NCI-H1417 treated with DMSO at 0.1 percent for 48 hours (cell line): Measurements from ENCODE around the gene GLUD1.
"Not testable (repeated sequence)": the region's sequence is repeated elsewhere in the genome, so short reads cannot be mapped to it uniquely, and the experiment has no call there.

Experiments
- DNase-seq: peaks from one replicate; lab custom pipeline; 2025; lab: John Stamatoyannopoulos, UW

GLUD1 gene

DNA sequence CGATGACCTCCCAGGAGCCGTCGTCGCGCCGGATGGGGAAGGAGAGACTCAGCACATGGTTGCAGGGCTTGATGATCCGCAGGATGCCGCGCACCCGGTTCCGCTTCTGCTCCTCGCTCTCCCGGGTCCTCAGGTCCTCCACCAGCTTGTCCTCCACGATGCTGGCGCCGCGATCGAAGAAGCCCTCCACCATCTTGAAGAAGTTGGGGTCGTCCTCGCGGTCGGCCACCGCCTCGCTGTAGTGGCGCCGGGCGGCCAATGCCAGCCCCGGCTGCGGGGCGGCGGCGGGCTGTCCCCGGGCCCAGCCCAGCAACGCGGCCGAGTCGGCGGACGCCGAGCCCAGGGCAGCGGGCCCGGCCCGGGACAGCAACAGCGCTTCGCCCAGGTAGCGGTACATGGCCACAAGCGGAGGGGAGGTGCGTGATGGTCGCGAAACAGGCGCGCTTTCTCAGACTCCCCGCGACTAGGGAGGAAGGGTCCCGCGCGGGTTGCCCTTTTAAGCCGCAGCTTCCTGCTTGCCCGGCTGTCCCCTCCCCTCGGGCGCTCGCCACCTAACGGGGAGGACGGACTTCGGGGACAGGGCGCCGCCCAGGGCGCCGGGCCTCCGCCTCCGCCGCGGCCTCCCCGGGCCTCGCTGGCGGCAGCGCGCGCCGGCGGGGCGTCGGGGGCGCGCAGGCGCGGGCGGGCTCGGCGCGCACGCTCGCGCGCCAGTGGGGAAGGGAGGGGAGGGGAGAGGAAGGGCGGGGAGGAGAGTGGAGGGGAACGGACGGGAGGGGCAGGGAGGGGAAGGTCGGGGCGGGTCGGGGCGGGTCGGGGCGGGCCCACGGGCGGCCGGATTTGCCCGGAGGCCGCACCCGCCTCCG is at the start of gene GLUD1, which contains the start of gene SHLD2:
Gene GLUD1 (minus strand): TSS at position 471 of the 863 bp plus-strand sequence. CDS start 74 bp downstream, at position 397.
Gene SHLD2 (plus strand): TSS at position 834 of the 863 bp plus-strand sequence. CDS start 56,149 bp downstream, outside the sequence.
- no peak for DNase-seq

DNA sequence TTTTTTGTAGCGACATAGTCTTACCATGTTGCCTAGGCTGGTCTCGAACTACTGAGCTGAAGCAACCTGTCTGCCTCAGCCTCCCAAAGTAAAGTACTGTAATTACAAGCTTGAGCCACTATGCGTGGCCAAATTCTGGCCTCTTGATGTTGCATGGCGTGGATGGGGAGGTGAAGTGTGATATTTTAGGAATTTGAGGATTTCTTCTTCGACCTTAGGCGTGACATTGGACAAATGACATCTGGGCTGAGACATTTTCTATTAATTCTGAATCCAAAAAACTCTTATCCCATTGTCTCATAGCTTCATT is 48.4 kb upstream of the GLUD1 start:
- DNase-seq, result not testable (repeated sequence)

DNA sequence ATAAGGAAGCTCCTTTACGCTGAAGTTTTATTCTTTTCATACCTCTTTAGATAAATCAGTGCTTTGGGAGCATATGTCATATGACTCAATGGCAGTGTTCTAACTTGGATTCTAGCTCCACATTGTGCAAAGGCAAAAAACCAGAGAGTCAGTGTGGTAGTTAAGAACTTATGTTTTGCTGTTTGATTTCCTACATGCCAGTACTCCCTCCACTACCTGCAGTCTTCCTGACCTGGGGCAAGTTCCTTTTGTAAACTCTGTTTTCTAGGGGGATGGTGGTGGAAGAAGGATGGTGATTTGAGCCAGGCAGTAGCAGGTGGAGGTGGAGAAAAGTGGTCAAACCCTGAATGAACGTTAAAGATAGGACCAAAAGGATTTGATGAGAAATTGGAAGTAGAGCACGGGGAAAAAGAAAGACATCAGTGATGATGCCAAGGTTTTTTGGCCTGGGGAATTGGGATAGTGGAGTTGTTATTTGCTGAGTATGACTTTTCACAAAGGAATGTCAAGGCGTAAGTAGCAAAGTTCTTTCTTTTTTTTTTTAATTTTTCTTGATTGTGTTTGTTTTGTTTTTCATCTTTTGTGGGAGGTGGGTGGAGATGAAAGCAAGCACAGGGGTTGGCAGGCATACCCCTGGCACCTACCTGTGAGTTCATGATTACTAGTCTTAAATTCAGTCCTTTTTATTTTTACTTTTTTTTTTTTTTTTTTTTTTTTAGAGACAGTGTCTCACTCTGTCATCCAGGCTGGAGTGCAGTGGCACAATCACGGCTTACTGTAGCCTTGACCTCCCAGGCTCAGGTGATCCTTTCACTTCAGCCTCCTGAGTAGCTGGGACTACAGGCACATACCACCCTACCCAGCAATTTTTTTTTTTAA is 47.8 kb upstream of the GLUD1 start:
- not testable (repeated sequence) for DNase-seq

DNA sequence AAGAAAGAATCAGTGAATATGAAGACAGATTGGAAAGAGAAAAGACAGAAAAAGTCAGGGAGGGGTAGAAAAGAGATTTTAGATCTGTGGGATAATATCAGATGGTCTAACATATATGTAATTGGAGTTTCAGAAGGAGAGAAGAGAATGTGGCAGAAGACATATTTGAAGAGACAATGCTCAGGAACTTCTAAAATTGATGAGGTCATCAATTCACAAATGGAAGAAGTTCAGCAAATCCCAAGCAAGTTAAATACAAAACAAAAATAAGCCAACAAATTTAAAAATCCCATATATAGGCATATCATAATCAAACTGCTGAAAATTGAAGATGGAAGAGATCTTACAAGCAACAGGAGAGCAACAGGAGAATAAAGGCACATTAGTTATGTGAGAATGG is 42.8 kb upstream of the GLUD1 start:
- not testable (repeated sequence) for DNase-seq

DNA sequence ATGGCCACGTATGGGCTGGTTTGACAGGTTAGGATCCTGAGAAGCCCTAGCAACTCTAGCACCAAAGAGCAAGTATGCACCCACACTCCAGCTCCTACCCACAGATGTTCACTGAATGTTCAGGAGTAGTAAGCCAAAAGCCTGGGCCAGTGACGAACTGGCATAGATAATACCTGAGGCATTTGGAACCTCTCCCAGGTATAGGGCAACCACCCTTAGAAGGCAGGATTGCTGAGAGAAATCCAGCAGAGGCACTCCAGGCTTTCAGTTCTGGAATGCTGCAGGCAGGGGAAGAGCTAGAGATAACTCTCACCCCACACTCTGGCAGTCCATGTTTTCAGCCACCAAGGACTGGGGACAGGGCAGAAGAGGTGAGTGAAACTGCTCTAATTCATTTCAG is 39.8 kb upstream of the GLUD1 start:
- not testable (repeated sequence) for DNase-seq

DNA sequence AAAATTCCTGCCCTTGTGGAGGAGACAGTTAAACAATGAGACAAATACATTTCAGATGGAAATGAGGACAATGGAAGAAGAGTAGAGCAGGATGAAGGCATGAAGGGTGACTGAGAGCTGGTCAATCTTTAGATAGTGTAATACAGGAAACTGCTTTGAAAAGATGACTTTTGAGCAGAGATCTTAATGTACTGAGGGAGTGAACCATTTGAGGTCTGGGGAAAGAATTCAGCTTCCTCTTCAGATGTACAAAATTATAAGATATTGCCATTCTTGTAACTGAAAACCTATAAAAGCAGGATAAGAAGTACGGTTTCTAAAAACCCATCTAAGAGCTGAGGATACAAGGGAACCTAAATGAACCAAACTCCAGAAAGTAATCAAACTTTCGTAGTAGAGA is 39.3 kb upstream of the GLUD1 start:
- DNase-seq, result not testable (repeated sequence)

DNA sequence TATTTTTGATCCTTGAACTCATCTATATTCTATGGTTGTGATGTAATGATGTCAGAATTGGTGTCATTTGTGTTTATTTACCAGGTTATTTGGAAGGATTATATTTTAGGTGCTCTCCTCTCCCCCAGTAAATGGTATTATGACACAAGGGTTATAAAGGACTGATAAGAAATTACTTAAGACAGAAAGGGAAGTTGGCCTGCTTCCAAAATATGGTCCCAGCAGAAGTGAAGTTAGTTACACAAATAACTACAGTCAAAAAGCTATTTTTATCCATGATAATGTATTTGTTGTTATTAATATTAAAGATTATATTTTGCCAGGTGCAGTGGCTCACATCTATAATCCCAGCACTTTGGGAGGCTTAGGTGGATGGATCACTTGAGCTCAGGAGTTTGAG is 37.5 kb upstream of the GLUD1 start:
- DNase-seq, result not testable (repeated sequence)

DNA sequence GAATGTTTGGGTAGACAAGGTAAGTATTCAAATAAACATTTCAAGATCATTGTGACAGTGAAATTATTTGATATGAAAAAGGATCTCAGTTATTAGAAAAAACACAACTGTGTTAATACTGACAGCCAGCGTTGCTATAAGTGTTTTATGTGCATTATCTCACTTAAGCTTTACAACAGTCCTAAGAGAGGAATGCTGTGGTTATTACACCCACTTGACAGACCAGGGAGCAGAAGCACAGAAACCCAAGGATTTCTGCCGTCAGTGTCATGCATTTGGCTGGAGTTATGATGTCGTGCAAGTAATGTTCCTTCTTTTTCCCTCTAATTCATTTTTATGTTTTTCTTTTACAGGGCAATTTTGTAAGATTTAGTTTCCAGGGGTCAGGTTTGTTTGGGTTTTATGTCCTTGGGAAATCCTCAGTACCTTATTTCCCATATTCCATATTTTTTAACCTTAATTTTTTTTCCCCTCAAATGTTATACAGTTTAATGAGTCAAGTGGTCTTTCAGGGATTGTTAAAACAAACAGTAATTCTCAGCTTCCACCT is 33.0 kb upstream of the GLUD1 start:
- not testable (repeated sequence) for DNase-seq

DNA sequence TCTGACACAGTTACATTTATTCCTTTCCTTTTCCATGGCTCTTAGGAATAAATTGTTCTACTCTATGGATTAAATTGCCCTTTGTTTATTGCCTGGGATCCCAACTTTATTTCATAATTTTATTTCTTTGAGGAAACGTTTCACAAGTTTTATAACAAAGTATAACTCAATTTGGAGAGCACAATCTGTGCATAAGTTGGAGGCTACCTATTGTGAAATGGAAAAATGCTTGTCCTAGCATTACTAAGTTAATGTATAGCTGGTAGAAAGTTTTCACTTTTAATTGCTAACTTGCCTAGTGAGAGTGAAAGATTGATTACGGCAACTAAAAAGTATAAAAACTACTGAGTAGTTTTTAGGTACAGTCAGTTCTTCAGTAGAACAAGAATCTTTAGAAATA is 32.4 kb upstream of the GLUD1 start:
- not testable (repeated sequence) for DNase-seq

DNA sequence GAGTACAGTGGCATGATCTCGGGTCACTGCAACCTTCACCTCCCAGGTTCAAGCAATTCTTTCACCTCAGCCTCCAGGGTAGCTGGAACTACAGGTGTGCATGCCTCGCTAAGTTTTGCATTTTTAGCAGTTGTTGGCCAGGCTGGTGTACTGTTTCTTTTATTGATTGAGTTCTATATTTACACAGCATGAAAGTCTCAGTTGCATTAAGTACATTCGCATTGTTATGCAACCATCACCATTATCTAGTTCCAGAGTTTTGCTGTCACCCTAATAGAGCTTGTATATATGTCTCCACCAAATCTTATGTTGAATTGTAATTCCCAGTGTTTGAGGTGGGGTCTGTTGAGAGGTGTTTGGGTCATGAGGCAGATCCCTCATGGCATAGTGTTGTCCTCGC is 28.7 kb upstream of the GLUD1 start:
- DNase-seq, result not testable (repeated sequence)

DNA sequence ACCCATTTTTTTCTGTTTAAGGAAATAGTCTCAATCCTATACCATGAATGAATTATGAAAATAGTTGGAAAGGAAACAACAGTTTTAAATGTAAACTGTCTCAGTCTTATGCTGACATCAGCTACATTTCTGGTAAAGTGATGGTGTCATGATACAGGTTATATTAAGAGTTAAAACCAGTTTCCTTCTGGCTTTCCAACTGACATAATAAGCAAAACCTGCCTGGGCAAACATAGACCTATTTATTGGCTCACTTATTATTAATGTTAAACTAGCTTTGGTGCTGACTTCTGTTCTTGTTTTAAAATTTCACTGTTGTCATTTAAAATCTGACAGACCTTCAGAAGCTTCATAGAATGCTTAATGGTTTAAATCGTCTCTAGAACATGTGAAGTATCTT is 24.4 kb upstream of the GLUD1 start:
- not testable (repeated sequence) for DNase-seq

DNA sequence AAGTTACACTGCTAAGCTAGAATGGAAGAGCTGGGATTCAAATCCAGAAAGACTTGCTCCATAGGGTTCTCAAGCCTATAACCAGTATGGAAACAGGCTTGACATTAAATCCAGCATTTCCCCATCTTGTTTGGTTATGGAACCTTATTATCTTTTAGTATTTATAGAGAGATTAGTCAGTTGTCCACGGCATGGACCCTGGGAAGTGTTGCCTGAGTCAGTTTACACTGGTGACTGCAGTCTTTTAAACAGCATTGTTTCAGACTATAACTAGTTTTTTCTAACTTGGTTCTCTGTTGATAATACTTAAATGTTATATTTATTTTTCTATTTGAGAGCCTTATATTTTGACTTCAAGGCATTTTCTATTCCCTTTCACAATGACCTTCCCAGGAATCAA is 23.5 kb upstream of the GLUD1 start:
- DNase-seq, result not testable (repeated sequence)

DNA sequence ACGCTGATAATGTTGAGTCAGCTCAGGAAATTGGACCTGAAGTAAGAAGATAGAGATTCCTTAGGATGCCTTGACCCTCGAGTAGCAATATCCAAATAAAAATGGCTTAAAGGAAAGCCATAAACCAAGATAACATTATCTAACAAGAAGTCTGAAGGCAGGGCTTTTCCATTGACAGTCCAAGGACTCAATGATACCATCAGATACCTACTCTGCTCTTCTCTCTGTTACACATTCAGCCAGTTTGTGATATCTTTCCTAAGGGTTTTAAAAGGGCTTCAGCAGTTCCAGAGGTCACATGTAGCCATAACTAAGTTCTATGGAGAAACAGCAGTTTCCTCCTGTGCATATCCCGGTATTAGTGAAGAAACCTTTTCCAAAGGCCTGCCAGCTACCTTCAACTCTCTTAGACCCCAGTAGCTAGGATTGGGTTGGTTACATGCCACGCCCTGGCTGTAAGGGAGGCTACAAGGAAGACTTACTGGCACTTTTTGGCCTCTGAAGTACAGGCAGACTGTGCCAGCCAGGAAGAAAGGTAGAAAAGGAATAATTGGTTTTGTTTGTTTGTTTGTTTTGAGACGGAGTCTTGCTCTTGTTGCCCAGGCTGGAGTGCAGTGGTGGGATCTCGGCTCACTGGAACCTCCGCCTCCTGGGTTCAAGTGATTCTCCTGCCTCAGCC is 10.9 kb upstream of the GLUD1 start:
- no peak for DNase-seq

DNA sequence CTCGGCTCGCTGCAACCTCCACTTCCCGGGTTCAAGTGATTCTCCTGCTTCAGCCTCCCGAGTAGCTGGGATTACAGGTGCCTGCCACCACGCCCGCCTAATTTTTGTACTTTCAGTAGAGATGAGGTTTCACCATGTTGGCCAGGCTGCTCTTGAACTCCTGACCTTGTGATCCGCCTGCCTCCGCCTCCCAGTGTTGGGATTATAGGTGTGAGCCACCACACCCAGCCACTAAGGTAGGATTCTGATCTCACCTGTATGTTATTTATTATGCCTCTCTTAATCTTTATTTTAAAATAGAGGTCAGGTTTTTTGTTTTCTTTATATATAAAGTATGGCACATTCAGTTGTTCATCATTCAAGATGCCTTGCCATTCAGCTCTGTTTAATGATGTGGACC is 10.1 kb upstream of the GLUD1 start:
- DNase-seq, result not testable (repeated sequence)

DNA sequence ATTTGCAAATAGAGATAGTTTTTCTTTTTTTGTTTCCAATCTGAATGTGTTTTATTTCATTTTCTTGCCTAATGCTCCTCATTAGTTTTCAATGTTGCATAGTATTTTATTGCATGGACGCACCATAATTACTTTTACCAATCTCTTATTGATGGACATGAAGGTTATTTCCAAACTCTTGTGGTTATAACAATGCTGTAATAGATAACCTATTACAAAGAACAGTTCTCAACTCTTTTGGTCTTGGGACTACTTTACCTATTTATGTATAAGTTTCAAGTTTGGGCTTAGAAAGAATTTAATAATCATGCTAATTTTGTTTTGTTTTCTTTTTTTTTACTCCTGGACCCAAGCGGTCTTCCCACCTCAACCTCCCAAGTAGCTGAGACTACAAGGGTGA is 7.4 kb upstream of the GLUD1 start:
- DNase-seq, result no peak

DNA sequence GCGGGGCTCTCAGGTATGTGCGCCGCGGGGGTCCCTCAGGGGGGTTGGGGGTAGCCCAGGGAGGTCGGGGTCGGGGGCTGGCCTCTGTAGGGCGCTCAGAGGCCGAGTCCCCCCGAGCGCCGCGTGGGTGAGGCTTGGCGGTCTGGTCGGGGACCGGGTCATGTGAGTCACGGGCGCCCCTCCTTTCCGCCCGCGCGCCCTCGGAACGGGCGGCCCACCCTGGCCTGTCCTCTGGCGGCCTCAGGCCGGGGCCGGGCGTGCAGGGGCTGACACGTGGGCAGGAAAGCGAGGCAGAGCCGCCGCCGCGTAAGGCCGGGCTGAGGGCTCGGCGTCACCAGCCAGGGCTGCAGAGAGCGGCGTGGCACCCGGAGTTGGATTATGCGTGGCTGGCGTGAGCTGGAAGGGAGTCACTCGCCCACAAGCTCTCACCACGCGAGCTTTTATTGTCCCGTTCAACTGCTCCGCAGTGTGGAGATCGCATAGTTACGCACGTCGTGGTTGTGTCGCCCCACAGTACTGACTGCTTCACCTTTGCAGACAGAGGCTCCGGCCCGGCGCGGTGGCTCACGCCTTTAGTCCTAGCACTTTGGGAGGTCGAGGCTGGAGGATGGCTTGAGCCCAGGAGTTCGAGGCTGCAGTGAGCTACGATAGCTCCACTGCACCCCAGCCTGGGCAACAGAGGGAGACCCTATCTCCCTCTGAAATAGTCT is 748 bp upstream of the GLUD1 start:
- DNase-seq, result no peak

DNA sequence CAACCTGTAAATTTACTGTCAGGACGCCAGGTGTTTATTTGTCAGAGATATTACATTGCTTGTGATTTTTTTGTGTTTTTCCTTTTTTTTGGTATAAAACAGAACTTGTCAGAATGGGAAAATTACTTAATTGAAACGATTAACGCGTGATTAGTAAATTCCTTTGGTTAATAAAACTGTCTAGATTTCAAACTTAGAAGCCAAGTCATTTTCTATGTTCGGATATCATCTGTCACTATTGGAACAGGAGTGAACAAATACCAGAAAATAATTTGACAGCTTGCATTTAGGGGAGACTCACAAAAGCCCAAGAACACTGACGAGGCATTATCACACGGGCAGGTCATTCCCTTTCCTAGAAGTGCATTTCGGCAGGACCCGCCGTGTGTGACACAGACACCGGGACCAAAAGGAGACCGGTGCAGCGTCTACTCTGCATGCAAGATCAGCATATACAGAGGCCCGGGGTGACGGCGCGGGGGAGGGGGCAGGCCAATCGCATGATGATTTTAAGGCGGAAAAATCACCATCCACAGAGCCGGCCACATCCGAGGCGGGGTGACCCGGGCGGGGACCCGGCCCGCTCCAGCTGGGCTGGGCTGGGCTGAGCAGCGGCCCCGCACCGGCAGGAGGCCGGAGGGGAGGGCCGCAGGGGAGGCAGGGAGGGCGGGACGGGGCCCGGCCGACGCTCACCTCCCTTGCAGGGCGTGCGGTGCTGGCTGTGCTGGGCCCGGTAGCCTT is 841 bp downstream of the GLUD1 start:
- no peak for DNase-seq

DNA sequence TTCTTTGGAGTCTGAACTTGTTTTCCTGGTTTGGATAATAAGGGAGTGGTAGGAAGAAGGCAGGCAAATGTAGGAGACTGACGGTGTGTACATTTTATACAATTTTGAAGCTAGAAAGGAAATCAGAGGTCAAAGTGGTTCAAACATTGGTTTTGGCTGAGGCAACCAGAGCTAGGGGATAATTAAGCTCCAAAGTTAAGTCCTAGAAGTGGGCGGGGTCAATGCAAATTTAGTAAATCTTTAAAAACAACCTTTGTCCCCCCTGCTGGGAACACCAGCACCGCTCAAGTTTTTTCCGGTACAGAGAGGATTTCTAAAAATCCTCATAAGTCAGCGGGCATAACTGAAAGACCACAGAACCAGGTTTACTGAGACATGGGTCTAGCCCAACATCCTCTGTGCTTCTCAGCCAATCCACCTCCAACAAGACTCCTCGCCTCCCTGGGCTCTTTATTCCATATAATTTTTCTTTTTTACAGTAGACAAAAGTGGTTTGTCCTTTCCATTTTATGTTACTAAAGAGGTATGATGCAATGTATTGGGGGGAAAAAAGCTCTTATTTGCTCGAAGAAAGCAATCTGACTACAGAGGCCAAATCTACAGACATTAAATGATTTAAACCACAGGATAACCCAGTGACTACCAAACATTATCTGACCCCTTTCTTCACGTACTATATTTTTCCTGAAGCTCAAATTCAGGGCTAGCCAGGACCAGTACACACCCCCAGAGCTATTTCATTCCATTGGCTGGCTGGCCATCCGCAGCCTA is 1.6 kb downstream of the GLUD1 start:
- DNase-seq, result no peak

DNA sequence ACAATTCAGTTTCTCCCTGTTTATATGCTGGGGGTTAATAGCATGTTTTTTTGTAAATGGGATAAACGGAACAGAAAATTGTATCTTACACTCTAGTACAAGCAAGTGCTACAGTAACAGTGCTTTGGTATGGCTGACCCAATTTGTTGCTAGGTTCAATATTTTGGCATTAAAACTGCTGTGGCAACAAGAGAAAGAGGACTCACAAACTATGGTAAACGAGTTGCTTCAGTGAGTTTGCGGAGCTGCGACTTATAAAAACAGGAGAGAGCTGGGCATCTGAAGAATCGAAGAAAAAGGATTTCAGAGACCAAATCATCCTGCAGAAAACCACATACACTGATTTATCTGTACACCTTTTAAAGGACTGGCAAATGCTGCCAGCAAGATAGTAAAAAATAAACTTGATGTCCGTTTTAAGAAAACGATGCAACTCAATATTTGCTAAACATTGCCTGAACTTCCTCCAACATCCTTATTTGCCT is 2.2 kb downstream of the GLUD1 start:
- no peak for DNase-seq

DNA sequence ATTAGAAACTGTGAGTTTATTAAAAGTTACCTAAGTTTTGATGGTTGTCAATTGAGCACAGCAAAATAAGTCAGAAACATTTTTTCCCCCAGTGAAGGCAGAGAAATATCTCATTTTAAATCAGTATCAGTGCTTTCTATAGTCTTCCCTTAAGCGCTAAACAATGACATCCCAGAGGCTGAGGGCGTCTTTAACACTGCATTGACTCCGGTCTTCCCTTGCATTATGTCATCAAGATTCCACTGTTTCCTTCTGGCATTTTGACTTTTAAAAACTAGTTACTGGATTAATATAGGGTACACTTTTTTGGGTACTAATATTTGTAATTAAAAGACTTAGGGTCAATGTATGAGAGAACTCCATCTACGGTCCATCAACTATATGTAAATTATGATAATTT is 3.9 kb downstream of the GLUD1 start:
- DNase-seq, result no peak
